ENCODE data around the gene FGF9.
A peak's percentile ranks its signal among the peaks of the same experiment; 100 is the strongest.

The FGF9 gene

GRCh38 chr13:21670883-21671619, at the start of gene FGF9:
Gene FGF9 (plus strand): TSS chr13:21671073. CDS start chr13:21671913, 840 bp downstream.
- peak; percentile 52 to 74 (median 57) for DNase-seq (ENCODE audit: low read depth in 3 of 3)

GRCh38 chr13:21625366-21625765, 45.5 kb upstream of the FGF9 start:
- no peak for DNase-seq (ENCODE audit: low read depth in 3 of 3)

DNA sequence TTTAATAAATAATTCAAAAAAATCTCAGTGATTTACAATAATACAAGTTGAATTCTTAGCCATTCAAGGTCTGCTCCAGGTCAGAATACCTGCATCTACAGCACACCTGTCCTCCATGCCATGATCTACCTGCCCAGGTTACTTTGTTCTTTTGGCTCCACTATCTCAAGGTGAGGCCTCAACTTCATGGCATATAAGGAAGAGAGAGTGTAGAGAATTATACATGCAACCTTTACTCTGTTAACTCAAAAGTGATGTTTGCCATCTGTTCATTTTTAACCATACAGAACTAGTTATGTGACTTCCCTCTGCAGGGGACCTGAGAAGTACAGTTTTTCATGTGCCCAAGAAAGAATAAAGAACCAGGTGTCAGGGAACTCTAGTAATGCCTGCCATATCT, 38.7 kb upstream of the FGF9 start:
- no peak for DNase-seq (ENCODE audit: low read depth in 3 of 3)

DNA sequence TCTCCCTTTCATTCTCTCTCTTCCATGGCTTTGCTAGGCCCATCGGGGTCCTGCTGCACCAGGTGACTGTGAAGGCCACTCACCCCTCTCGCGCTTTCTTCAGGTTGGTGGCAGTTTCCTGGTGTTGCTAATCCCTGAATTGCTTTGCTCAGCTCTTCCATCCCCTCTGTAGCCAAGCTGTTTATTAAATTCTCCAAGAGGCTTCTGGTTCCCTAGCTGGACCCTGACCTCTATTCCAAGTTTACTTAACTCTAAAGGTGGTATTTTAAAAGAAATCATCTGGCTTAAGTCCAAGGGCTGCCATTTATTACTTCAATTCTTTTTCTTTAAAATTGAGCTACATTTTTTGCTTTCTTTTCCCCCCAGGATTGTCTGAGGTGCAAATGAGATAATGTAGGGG, 34.2 kb upstream of the FGF9 start:
- DNase-seq (ENCODE audit: low read depth in 3 of 3), result no peak

GRCh38 chr13:21637296-21637695, 33.6 kb upstream of the FGF9 start:
- DNase-seq (ENCODE audit: low read depth in 3 of 3), result peak in 1 of 3 experiments; percentile 19

- peak in 1 of 3 experiments; percentile 14 for DNase-seq (ENCODE audit: low read depth in 3 of 3)
These were observed 32.3 kb upstream of the FGF9 start for GRCh38 chr13:21638319-21639282.

- no peak for DNase-seq (ENCODE audit: low read depth in 3 of 3)
These were observed 31.3 kb upstream of the FGF9 start for GRCh38 chr13:21639561-21639960.

DNA sequence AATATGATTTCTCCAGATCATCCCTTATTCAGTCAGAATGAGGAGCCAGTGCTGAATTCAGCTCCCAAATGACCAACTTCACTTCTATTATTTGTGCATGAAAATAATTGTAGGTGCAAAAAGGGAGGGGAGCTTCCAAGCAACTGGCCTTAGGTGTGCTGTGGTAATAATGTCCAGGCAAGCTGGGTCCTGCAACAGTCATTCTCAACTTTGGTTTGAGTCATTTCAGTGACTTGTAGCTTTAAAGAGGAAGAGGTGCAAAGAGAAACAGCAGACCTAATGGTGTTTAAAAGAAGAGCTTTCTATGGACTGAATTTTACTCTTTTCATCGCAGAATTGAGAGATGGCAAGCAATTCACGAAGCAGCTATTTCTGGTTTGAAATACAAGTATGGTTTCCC, 29.2 kb upstream of the FGF9 start:
- DNase-seq (ENCODE audit: low read depth in 3 of 3), result no peak

DNA sequence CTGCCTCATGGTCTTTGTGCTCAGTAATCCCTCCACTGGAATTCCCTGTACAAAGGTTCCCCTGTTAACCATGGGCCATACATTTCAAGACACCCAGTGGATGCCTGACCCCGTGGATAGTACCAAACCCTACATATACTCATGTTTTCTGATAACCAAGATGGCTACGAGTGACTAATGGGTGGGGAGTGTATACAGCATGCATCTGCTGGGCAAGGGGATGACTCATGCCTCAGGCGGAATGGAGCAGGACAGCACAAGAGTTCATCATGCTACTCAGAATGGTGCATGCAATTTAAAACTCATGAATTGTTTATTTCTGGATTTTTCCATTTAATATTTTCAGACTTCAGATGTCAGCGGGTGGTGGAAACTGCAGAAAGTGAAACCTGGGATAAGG, 13.3 kb upstream of the FGF9 start:
- no peak for DNase-seq (ENCODE audit: low read depth in 3 of 3)

GRCh38 chr13:21659087-21659486, 11.8 kb upstream of the FGF9 start:
- DNase-seq (ENCODE audit: low read depth in 3 of 3), result no peak

DNA sequence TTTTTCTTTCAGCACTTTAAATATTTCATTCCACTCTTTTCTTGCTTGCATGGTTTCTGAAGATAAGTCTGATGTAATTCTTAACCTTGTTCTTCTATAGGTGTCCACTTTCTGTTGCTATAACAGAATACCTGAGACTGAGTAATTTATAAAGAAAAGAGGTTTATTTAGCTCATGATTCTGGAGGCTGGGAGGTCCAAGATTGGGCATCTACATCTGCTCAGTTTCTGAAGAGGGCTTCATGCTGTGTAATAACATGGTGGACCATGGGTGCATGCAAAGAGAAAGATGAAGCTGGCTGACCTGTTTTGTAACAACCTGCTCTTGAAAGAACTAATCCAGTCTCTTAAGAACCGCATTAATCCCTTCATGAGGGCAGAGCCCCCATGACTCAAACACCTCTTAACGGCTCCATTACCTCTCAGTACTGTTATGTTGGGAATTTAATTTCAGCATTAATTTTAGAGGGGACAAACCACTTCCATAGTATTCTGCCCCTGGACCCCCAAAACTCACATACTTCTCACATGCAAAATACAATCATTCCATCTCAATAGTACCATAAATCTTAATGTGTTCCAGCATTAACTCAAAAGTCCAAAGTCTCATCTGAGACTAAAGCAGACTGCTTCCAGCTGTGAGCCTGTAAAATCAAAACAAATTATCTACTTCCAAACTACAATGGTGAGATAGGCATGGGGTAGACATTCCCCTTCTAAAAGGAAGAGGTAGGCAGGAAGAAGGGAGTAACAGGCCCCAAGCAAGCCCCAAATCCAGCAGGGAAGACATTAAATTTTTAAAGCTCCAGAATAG, 9.6 kb upstream of the FGF9 start:
- no peak for DNase-seq (ENCODE audit: low read depth in 3 of 3)

- DNase-seq (ENCODE audit: low read depth in 3 of 3), result no peak
These were observed 7.7 kb upstream of the FGF9 start for GRCh38 chr13:21663197-21663596.

DNA sequence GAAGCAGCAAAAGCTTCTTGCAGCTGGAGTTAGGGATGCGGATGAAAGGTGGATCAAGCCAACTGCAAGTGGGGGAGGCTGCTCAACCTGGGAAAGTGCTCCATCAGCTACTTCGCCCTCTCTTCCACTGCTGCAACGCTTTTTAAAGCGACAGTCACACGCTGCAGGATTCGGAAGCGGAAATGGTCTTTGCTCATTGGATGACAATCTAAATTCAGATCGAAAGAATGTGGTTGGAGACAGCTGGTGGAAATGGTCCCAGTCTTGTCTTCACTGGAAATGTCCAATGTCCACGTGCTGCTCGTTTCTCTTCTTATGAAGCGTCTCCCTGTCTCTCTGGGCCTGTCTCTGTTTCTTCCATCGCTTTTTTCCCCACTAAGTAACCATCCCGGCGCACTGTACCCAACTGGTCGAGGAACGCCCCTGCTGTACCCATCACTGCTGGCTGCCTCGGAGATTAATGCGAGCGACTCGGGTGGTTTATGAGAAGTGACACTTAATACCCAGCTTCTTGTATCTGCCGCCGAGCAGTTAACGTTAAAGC, 2.1 kb upstream of the FGF9 start:
- DNase-seq (ENCODE audit: low read depth in 3 of 3), result no peak

DNA sequence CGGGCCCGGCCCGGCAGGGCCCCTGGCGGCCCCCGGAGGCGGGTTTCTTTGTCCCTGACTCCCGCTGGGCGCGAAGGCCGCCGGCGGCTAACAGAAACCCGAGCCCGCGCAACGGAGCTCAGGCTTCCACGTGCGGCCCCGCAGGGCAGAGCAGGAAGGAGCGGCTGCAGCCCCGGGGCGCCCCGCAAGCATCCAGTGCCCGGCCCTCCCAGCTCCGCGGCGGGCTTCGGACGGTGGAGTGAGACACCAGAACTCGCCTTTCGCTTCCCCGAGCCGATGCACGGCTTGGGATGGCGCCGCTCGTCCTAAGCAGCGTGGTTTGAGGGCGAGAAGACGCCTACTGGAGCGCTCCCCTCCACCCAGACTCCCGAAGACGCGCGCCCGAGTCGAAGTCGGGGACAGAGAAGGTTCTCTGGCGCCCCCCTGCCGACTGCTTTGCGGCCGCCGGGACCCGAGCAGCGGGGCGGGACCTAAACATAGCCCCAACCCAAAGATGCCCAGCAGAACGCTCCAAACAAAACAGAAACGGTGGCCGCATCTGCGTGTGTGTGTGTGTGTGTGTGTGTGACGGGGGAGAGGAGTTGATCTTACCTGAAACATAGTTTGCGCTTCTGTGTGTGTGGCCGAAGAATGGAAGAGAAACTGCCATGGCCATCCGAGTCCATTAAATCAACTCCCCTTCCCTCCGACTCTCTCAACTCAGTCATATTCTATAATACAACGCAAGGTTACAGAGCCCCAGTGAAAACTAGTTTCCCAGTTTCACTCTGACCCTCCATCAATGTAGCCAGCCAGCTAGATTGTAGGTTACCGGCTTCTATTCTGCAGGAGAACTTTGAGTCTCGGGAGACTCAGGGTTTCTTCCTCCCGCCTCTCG, 629 bp upstream of the FGF9 start:
- peak in 1 of 3 experiments; percentile 51 for DNase-seq (ENCODE audit: low read depth in 3 of 3)

- no peak for DNase-seq (ENCODE audit: low read depth in 3 of 3)
These were observed 880 bp downstream of the FGF9 start for GRCh38 chr13:21671620-21672286.

DNA sequence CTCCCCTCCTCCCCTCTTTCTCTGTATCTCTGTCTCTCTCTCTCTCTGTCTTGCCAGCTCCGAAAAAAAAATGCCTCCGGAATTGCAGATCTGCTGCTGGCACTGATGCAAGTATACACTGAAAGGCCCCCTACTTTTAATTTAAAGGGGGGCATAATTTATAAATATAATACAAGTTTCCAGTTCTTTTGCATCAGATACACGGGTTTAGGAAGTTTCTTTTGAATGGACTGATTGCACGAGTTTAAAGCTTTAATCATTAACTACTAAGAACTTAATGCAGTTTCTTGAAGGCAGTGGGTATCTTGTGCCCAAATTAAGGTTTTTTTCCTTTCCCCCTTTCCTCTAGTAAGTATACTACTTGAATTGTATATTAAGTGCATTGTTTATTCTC, 1.4 kb downstream of the FGF9 start:
- DNase-seq (ENCODE audit: low read depth in 3 of 3), result no peak

- no peak for DNase-seq (ENCODE audit: low read depth in 3 of 3)
These were observed 2.1 kb downstream of the FGF9 start for GRCh38 chr13:21672796-21673538.

- DNase-seq (ENCODE audit: low read depth in 3 of 3), result no peak
These were observed 2.6 kb downstream of the FGF9 start for GRCh38 chr13:21673539-21673788.

- DNase-seq (ENCODE audit: low read depth in 3 of 3), result peak in 1 of 3 experiments; percentile 29
These were observed 3.1 kb downstream of the FGF9 start for GRCh38 chr13:21673789-21674489.

All from stimulated activated CD4-positive, alpha-beta T cell treated with anti-CD3 and anti-CD28 coated beads, TNF-alpha, amount 100 ng/mL, for 24 hours (primary cell).